ENCODE results near the gene CCDC57. TPM values are rescaled to one million over a fixed set of nuclear protein-coding genes. Genes with fewer than 3 reads are reported as not detected.

The CCDC57 gene
- polyA plus RNA-seq, 3 donors, result 17.1 to 43.8 (median 20.1) TPM

DNA sequence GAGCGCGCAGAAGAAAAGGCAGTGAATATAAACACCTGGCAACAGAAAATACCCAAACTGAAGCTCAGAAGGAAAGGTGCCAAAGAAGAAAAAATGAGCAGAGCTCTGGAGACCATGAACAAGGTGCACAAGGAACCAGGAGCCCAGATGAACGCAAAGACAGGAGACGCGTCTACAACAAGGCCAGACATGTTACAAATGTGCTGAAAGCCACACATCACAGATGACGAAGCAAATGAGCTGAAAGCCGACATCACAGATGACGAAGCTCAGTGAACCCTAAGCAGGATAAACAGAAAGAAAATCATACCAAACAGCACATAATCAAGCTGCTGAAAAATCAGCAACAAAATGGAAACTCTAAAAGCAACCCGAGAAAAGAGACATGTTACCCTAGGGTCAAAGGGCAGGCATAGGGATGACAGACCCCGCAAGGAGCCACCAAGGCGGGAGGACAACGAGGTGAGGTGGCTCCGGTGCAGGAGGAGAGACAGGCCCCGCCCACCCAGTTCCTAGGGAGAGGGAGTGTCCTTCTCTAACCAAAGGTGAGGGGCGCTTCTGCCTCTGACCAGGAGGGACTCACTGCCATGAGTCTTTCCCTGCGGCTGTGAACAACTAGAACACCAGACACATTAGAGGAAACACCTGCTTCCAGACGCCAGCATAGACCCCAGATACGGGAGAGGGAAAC is 39.1 kb downstream of the CCDC57 start:
- H3K4me3 Mint-ChIP-seq, result no peak overlapping the region
- H3K4me2 ChIP-seq (replicated peaks; ENCODE audit: extremely low read depth, low read length, poor library complexity, severe bottlenecking), result no peak overlapping the region
- H3K4me1 ChIP-seq (ENCODE audit: control insufficient read depth in 1 of 2, insufficient read depth in 2 of 2, low read length in 2 of 2), result peaks cover 15 to 17% of the 10 kb centered on the region in 2 donors
- no peaks in the 10 kb centered on the region for H3K9me3 ChIP-seq (replicated peaks in 1 of 2; ENCODE audit: control insufficient read depth in 1 of 2, insufficient read depth in 1 of 2, low read length in 2 of 2)
- no peak overlapping the region for H2AFZ ChIP-seq (ENCODE audit: insufficient read depth, low read depth, low read length, poor library complexity, severe bottlenecking)
- no peak for DNase-seq
- H3K36me3 ChIP-seq (replicated peaks in 1 of 2; ENCODE audit: control insufficient read depth in 1 of 2, insufficient read depth in 2 of 2, low read length in 2 of 2), result peaks cover 0 to 2% of the 10 kb centered on the region in 2 donors
- intact Hi-C loops (cut with micrococcal nuclease), result no loop called here
- H4K20me1 ChIP-seq (ENCODE audit: insufficient read depth, low read length), result no peaks in the 10 kb centered on the region
- H3K4me3 ChIP-seq (replicated peaks in 1 of 3; ENCODE audit: low read depth in 2 of 3, low read length in 3 of 3), result no peak overlapping the region
- no peaks in the 10 kb centered on the region for H3K79me2 ChIP-seq (ENCODE audit: insufficient read depth, low read length)
- no peak overlapping the region for H3K27ac Mint-ChIP-seq
- peaks cover 16 to 24% of the 10 kb centered on the region in 2 donors for H3K36me3 Mint-ChIP-seq
- H3K27me3 Mint-ChIP-seq (ENCODE audit: low read depth in 3 of 3), result peaks cover 0 to 1% (median 0%) of the 10 kb centered on the region in 3 donors
- H3K9me3 Mint-ChIP-seq, result no peaks in the 10 kb centered on the region
- WGBS (ENCODE audit: insufficient coverage), result 97% methylated on average over 9 of the region's 18 CpGs
- H3K27me3 ChIP-seq (ENCODE audit: control insufficient read depth in 2 of 2, insufficient read depth in 2 of 2, low read length in 2 of 2), result no peaks in the 10 kb centered on the region
- no peak overlapping the region for H3K9ac ChIP-seq (ENCODE audit: insufficient read depth, low read length, poor library complexity, severe bottlenecking)
- no peak overlapping the region for H3K27ac ChIP-seq (ENCODE audit: low read depth in 1 of 2, low read length in 2 of 2)
- TF ChIP-seq, protein P1, sequence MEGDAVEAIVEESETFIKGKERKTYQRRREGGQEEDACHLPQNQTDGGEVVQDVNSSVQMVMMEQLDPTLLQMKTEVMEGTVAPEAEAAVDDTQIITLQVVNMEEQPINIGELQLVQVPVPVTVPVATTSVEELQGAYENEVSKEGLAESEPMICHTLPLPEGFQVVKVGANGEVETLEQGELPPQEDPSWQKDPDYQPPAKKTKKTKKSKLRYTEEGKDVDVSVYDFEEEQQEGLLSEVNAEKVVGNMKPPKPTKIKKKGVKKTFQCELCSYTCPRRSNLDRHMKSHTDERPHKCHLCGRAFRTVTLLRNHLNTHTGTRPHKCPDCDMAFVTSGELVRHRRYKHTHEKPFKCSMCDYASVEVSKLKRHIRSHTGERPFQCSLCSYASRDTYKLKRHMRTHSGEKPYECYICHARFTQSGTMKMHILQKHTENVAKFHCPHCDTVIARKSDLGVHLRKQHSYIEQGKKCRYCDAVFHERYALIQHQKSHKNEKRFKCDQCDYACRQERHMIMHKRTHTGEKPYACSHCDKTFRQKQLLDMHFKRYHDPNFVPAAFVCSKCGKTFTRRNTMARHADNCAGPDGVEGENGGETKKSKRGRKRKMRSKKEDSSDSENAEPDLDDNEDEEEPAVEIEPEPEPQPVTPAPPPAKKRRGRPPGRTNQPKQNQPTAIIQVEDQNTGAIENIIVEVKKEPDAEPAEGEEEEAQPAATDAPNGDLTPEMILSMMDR (IDR thresholded peaks at IDR 0.05), result no peak
- H3K4me1 Mint-ChIP-seq, result peaks cover 15% of the 10 kb centered on the region

DNA sequence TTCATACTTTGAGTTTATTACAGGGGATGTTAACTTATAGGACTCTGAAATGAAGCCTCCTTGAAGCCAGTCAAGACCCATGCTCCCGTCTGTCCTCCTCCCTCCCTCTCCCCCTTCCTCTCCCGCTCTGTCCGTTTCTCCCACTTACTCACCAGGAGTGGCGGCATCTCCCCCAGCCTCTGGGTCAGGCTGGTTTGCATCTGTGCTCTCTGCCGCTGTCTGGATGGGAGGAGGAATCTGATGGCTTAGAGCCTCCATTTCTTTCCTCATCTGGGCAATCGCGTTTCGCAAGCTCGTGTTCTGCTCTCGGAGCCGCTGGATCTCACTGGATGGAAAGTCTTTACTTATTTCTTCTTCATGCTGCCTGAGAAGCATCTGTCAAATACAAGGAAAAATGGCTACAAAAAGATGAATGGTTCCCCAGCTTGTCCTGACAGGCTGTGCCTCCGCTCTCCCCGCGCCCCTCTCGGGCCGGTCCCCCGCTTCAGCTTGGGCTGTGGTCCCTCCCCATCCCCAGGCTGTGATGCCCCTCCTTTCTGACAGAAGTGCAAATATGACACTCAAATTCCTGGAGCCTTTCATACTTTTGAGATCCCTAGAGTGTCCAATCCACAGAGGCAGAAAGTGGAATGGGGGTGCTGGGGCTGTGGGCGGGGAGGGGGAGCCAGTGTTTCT is 40.0 kb downstream of the CCDC57 start:
- peaks cover 0 to 1% (median 0%) of the 10 kb centered on the region in 3 donors for H3K27me3 Mint-ChIP-seq (ENCODE audit: low read depth in 3 of 3)
- Histone ChIP-seq H3K27me3 (ENCODE audit: control insufficient read depth in 2 of 2, insufficient read depth in 2 of 2, low read length in 2 of 2) (no peaks in the 10 kb centered on the region), H3K4me2 (replicated peaks; ENCODE audit: extremely low read depth, low read length, poor library complexity, severe bottlenecking) (no peak overlapping the region), H3K4me1 (ENCODE audit: control insufficient read depth in 1 of 2, insufficient read depth in 2 of 2, low read length in 2 of 2) (peaks cover 15 to 17% of the 10 kb centered on the region in 2 donors), H3K36me3 (replicated peaks in 1 of 2; ENCODE audit: control insufficient read depth in 1 of 2, insufficient read depth in 2 of 2, low read length in 2 of 2) (no peaks in the 10 kb centered on the region), H3K9ac (ENCODE audit: insufficient read depth, low read length, poor library complexity, severe bottlenecking) (no peak overlapping the region), H3K9me3 (replicated peaks in 1 of 2; ENCODE audit: control insufficient read depth in 1 of 2, insufficient read depth in 1 of 2, low read length in 2 of 2) (no peaks in the 10 kb centered on the region), H3K27ac (ENCODE audit: low read depth in 1 of 2, low read length in 2 of 2) (no peak overlapping the region), H2AFZ (ENCODE audit: insufficient read depth, low read depth, low read length, poor library complexity, severe bottlenecking) (no peak overlapping the region), H3K79me2 (ENCODE audit: insufficient read depth, low read length) (no peaks in the 10 kb centered on the region), H3K4me3 (replicated peaks in 1 of 3; ENCODE audit: low read depth in 2 of 3, low read length in 3 of 3) (no peak overlapping the region), H4K20me1 (ENCODE audit: insufficient read depth, low read length) (no peaks in the 10 kb centered on the region)
- 69% methylated on average over 4 of the region's 18 CpGs for WGBS (ENCODE audit: insufficient coverage)
- no peak overlapping the region for H3K27ac Mint-ChIP-seq
- DNase-seq, result no peak
- no peaks in the 10 kb centered on the region for H3K9me3 Mint-ChIP-seq
- no peak overlapping the region for H3K4me3 Mint-ChIP-seq
- TF ChIP-seq, protein P1 (IDR thresholded peaks at IDR 0.05), result no peak
- H3K4me1 Mint-ChIP-seq, result peaks cover 15% of the 10 kb centered on the region
- peaks cover 22 to 24% of the 10 kb centered on the region in 2 donors for H3K36me3 Mint-ChIP-seq
- intact Hi-C loops (cut with micrococcal nuclease), result no loop called here

Data from CD14-positive monocyte (primary cell).